DOHH2 (cell line): ENCODE data around the gene CYB561A3.

Experiments
- EZH2phosphoT487 ChIP-seq: fragments of 200-600 bp; sonication (generic); IDR thresholded peaks from 2 replicates; pipeline ENCODE4 v1.6.1; 2017; ENCODE audit warnings: borderline replicate concordance, mild to moderate bottlenecking, antibody characterized with exemption, low read length, moderate library complexity, mixed read lengths
- TF ChIP-seq, protein P1 (sequence below): fragments of 200-600 bp; sonication (generic); IDR thresholded peaks from one replicate; pipeline ENCODE4 v1.5.1; 2014; ENCODE audit warnings: antibody characterized with exemption, mild to moderate bottlenecking, low read depth, low read length; ENCODE audit not compliant: poor library complexity, severe bottlenecking

DNA sequence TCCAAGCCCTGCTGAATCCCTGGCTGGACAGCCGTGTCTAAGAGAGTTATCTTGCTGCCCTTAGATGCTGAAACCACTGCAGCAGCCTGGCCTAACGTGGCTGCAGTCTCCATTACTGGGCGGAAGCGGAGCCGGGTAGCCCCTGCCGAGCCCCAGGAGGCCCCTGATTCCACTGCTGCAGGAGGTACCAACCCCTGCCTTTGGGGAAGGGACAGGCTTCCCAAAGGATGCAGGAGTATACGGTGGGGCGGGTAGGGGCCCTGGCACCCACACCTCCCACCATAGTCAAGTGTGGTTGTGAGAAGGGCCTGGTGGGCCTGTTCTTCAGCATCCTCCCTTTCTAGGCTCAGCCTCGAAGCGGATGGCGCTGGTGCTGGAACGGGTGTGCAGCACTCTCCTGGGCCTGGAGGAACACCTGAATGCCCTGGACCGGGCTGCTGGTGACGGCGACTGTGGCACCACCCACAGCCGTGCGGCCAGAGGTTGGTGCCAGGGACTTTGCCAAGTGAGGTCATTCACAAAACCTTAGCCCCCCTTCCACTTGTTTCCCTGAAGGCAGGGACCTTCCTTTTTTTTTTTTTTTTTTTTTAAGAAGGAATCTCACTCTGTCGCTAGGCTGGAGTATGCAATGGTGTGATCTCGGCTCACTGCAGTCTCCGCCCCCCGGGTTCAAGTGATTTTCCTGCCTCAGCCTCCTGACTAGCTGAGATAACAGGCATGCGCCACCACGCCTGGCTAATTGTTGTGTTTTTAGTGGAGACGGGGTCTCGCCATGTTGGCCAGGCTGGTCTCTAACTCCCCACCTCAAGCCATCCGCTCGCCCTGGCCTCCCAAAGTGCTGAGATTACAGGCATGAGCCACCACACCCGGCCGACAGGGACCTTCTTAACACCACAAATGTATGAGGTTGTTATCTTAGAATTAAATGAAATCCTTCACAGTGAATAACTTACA is 17.6 kb downstream of the CYB561A3 start:
- no peak for TF ChIP-seq EZH2phosphoT487
- TF ChIP-seq, protein P1, sequence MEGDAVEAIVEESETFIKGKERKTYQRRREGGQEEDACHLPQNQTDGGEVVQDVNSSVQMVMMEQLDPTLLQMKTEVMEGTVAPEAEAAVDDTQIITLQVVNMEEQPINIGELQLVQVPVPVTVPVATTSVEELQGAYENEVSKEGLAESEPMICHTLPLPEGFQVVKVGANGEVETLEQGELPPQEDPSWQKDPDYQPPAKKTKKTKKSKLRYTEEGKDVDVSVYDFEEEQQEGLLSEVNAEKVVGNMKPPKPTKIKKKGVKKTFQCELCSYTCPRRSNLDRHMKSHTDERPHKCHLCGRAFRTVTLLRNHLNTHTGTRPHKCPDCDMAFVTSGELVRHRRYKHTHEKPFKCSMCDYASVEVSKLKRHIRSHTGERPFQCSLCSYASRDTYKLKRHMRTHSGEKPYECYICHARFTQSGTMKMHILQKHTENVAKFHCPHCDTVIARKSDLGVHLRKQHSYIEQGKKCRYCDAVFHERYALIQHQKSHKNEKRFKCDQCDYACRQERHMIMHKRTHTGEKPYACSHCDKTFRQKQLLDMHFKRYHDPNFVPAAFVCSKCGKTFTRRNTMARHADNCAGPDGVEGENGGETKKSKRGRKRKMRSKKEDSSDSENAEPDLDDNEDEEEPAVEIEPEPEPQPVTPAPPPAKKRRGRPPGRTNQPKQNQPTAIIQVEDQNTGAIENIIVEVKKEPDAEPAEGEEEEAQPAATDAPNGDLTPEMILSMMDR = no peak
